Astrocyte (in vitro differentiated cells and primary cell): ENCODE measurements around the gene TOMM7. TPM values are rescaled to one million over a fixed set of nuclear protein-coding genes. Genes with fewer than 3 reads are reported as not detected.
"Not testable (repeated sequence)": the region's sequence is repeated elsewhere in the genome, so short reads cannot be mapped to it uniquely, and the experiment has no call there.

Source experiments
- DNase-seq: peaks from one replicate; pipeline ENCODE4 v3.0.0-alpha.2; 2010; ENCODE audit warnings: low read depth
- FAIRE-seq: peaks from 2 replicates; lab custom pipeline; 2011; peaks lifted over from hg19 to GRCh38; lab: Jason Lieb, UNC
- H2AFZ ChIP-seq: 2 replicates; pipeline ENCODE4 v1.6.0; 2012; ENCODE audit warnings: low read depth, low read length, inconsistent platforms
- H3K27ac ChIP-seq: 2 replicates; pipeline ENCODE4 v1.5.1; 2011; ENCODE audit warnings: low read depth, low read length, inconsistent platforms
- H3K27me3 ChIP-seq: 2 replicates; pipeline ENCODE4 v1.6.0; 2011; ENCODE audit warnings: low read length, inconsistent platforms; ENCODE audit not compliant: insufficient read depth
- H3K36me3 ChIP-seq: 2 replicates; pipeline ENCODE4 v1.5.1; 2011; ENCODE audit warnings: low read length, inconsistent platforms; ENCODE audit not compliant: insufficient read depth
- H3K4me1 ChIP-seq: 2 replicates; pipeline ENCODE4 v1.5.1; 2011; ENCODE audit warnings: low read length, inconsistent platforms; ENCODE audit not compliant: insufficient read depth
- H3K4me2 ChIP-seq: 2 replicates; pipeline ENCODE4 v1.6.0; 2012; ENCODE audit warnings: low read length, inconsistent platforms
- H3K4me3 ChIP-seq: 2 replicates; pipeline ENCODE4 v1.5.1; 2011; ENCODE audit warnings: low read depth, mild to moderate bottlenecking, low read length, inconsistent platforms; ENCODE audit not compliant: insufficient read depth
- H3K79me2 ChIP-seq: 2 replicates; pipeline ENCODE4 v1.6.0; 2012; ENCODE audit warnings: mild to moderate bottlenecking, low read length, inconsistent platforms; ENCODE audit not compliant: insufficient read depth
- H3K9ac ChIP-seq: 2 replicates; pipeline ENCODE4 v1.6.0; 2012; ENCODE audit warnings: mild to moderate bottlenecking, low read length, inconsistent platforms
- H3K9me3 ChIP-seq: 2 replicates; pipeline ENCODE4 v1.5.1; 2012; ENCODE audit warnings: low read depth, mild to moderate bottlenecking, low read length, inconsistent platforms; ENCODE audit not compliant: insufficient read depth
- H4K20me1 ChIP-seq: 2 replicates; pipeline ENCODE4 v1.6.0; 2012; ENCODE audit warnings: low read length, inconsistent platforms; ENCODE audit not compliant: insufficient read depth
- H3K27ac Mint-ChIP-seq: one replicate; pipeline ENCODE4 v1.8.0; 2021; ENCODE audit warnings: mild to moderate bottlenecking, mixed read lengths; ENCODE audit not compliant: unreplicated experiment
- H3K27me3 Mint-ChIP-seq: one replicate; pipeline ENCODE4 v1.8.0; 2021; ENCODE audit warnings: low read depth, mixed read lengths; ENCODE audit not compliant: unreplicated experiment
- H3K36me3 Mint-ChIP-seq: one replicate; pipeline ENCODE4 v1.8.0; 2021; ENCODE audit warnings: low read depth, mixed read lengths; ENCODE audit not compliant: unreplicated experiment
- H3K4me1 Mint-ChIP-seq: one replicate; pipeline ENCODE4 v1.8.0; 2021; ENCODE audit warnings: low read depth, mixed read lengths; ENCODE audit not compliant: unreplicated experiment
- H3K4me3 Mint-ChIP-seq: one replicate; pipeline ENCODE4 v1.8.0; 2021; ENCODE audit warnings: mild to moderate bottlenecking, moderate library complexity, mixed read lengths; ENCODE audit not compliant: unreplicated experiment
- H3K9me3 Mint-ChIP-seq: one replicate; pipeline ENCODE4 v1.8.0; 2021; ENCODE audit warnings: mild to moderate bottlenecking, mixed read lengths; ENCODE audit not compliant: unreplicated experiment
- CTCF ChIP-seq: IDR thresholded peaks from 2 replicates; pipeline ENCODE4 v1.5.1; 2011; ENCODE audit warnings: low read depth, mild to moderate bottlenecking, inconsistent platforms, low read length, moderate library complexity; ENCODE audit not compliant: insufficient read depth
- EZH2 ChIP-seq: IDR thresholded peaks from 2 replicates; pipeline ENCODE4 v1.6.1; 2012; ENCODE audit warnings: mild to moderate bottlenecking, low read length, inconsistent platforms; ENCODE audit not compliant: insufficient read depth
- total RNA-seq: library from RNA; stranded (reverse); gene quantifications from 2 replicates; pipeline ENCODE4 v1.2.1, GENCODE V29; 2021

Gene TOMM7
- total RNA-seq, 1 donor from 2014 or later: 217 TPM

- no peaks in the 10 kb centered on the region for H3K27me3 Mint-ChIP-seq
- H2AFZ ChIP-seq: no peak overlapping the region
- TF ChIP-seq EZH2 (no peak), CTCF (no peak)
- no peak overlapping the region for H3K27ac ChIP-seq
- H3K4me1 ChIP-seq: peaks cover 27% of the 10 kb centered on the region
- no peak overlapping the region for H3K4me2 ChIP-seq
- no peaks in the 10 kb centered on the region for H3K79me2 ChIP-seq
- peaks cover 2% of the 10 kb centered on the region for H3K9me3 Mint-ChIP-seq
- no peaks in the 10 kb centered on the region for H3K9me3 ChIP-seq
- FAIRE-seq (no peak), DNase-seq (no peak)
- H3K4me3 ChIP-seq: no peak overlapping the region
- no peaks in the 10 kb centered on the region for H3K36me3 Mint-ChIP-seq
- H3K36me3 ChIP-seq: no peaks in the 10 kb centered on the region
- no peak overlapping the region for H3K27ac Mint-ChIP-seq
- no peak overlapping the region for H3K4me3 Mint-ChIP-seq
- no peak overlapping the region for H3K9ac ChIP-seq
- H3K27me3 ChIP-seq: no peaks in the 10 kb centered on the region
- no peaks in the 10 kb centered on the region for H4K20me1 ChIP-seq
- H3K4me1 Mint-ChIP-seq: peaks cover 23% of the 10 kb centered on the region
Observed at GRCh38 chr7:22783421-22783820, 39.2 kb downstream of the TOMM7 start.

- no peaks in the 10 kb centered on the region for H3K9me3 ChIP-seq
- H3K36me3 ChIP-seq: no peaks in the 10 kb centered on the region
- H3K4me3 ChIP-seq: no peak overlapping the region
- Mint-ChIP-seq H3K36me3 (no peaks in the 10 kb centered on the region), H3K27ac (peak overlapping the region; percentile 22), H3K9me3 (peaks cover 2% of the 10 kb centered on the region), H3K4me3 (no peak overlapping the region), H3K4me1 (peaks cover 23% of the 10 kb centered on the region), H3K27me3 (no peaks in the 10 kb centered on the region)
- peak overlapping the region; percentile 89 for H3K27ac ChIP-seq
- H3K4me2 ChIP-seq: no peak overlapping the region
- DNase-seq (no peak), FAIRE-seq (no peak)
- TF ChIP-seq CTCF (peak; percentile 53), EZH2 (no peak)
- H3K27me3 ChIP-seq: no peaks in the 10 kb centered on the region
- H2AFZ ChIP-seq: no peak overlapping the region
- no peak overlapping the region for H3K9ac ChIP-seq
- H4K20me1 ChIP-seq: no peaks in the 10 kb centered on the region
- no peaks in the 10 kb centered on the region for H3K79me2 ChIP-seq
- peaks cover 27% of the 10 kb centered on the region for H3K4me1 ChIP-seq
Observed at GRCh38 chr7:22782616-22783232, 39.9 kb downstream of the TOMM7 start.

GRCh38 chr7:22781230-22781711 is 41.4 kb downstream of the TOMM7 start:
- Mint-ChIP-seq H3K9me3 (peaks cover 2% of the 10 kb centered on the region), H3K4me3 (no peak overlapping the region), H3K27ac (peak overlapping the region; percentile 85), H3K27me3 (no peaks in the 10 kb centered on the region), H3K4me1 (peaks cover 23% of the 10 kb centered on the region), H3K36me3 (no peaks in the 10 kb centered on the region)
- Histone ChIP-seq H3K4me3 (peak overlapping the region; percentile 6), H3K36me3 (no peaks in the 10 kb centered on the region), H3K4me1 (peaks cover 27% of the 10 kb centered on the region), H3K79me2 (no peaks in the 10 kb centered on the region), H2AFZ (peak overlapping the region; percentile 64), H4K20me1 (no peaks in the 10 kb centered on the region), H3K27ac (peak overlapping the region; percentile 89), H3K27me3 (no peaks in the 10 kb centered on the region), H3K4me2 (peak overlapping the region; percentile 80), H3K9me3 (no peaks in the 10 kb centered on the region), H3K9ac (peak overlapping the region; percentile 70)
- FAIRE-seq: peak; percentile 84
- TF ChIP-seq CTCF (no peak), EZH2 (no peak)
- DNase-seq: peak; percentile 98

- not testable (repeated sequence) for H3K79me2 ChIP-seq, H3K36me3 ChIP-seq, H3K27me3 ChIP-seq, H3K36me3 Mint-ChIP-seq, H3K4me2 ChIP-seq, DNase-seq, H4K20me1 ChIP-seq, H3K27me3 Mint-ChIP-seq, H3K27ac Mint-ChIP-seq, H3K9me3 ChIP-seq, H3K9me3 Mint-ChIP-seq, H3K9ac ChIP-seq, H3K4me3 ChIP-seq, FAIRE-seq, H3K4me3 Mint-ChIP-seq, H2AFZ ChIP-seq
- H3K4me1 ChIP-seq: peaks cover 27% of the 10 kb centered on the region
- peak overlapping the region; percentile 89 for H3K27ac ChIP-seq
- peaks cover 23% of the 10 kb centered on the region for H3K4me1 Mint-ChIP-seq
Observed at GRCh38 chr7:22779730-22780323, 42.8 kb downstream of the TOMM7 start.
